GM13976 (cell line): ENCODE data around the gene MR1.
"Not testable (repeated sequence)": the region's sequence is repeated elsewhere in the genome, so short reads cannot be mapped to it uniquely, and the experiment has no call there.

ENCODE experiments used
- DNase-seq: peaks from one replicate; pipeline ENCODE4 v3.0.0; 2012; ENCODE audit warnings: low spot score
- in situ Hi-C: fragments of 300-500 bp; cut with MboI; formaldehyde crosslinking; loops from one replicate; pipeline ENCODE4 v1.12.0; 2022; ENCODE audit warnings: low sequenced_read_pairs, mixed read lengths, inconsistent platforms; ENCODE audit not compliant: unreplicated experiment
- TF ChIP-seq, protein P1 (sequence below): IDR thresholded peaks from 2 replicates; pipeline ENCODE4 v1.5.1; 2012; ENCODE audit warnings: borderline replicate concordance, mild to moderate bottlenecking; ENCODE audit not compliant: insufficient read depth; ENCODE audit errors: extremely low read depth, missing control alignments, control extremely low read depth

The MR1 gene

DNA sequence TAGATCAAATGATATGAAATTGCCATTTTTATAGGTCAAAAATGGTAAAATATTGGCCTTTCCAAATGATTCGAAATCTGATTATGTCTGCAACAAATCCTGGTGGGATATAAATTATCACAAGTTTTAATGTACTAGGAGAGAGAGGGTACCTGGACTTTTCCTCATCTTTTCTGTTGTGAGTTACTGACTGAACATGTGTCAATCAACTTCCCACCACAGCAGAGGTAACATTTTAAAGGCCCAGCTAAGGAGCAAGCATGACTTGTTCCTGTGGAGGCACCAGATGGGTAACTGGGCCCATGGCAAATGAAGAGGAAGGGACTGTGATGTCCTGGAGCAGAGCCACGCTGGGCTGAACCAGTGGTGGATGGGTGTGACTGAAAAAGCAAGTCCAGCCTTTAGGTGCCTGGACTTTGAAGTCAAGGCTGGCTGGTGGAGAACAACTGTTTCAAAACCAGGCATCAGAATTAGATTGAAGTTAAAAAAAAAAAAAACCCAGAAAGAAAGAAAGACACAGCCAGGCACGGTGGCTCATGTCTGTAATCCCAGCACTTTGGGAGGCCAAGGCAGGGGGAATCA, 6.6 kb downstream of the MR1 start:
- DNase-seq = no peak
- in situ Hi-C loops = no loop called here
- TF ChIP-seq, protein P1, sequence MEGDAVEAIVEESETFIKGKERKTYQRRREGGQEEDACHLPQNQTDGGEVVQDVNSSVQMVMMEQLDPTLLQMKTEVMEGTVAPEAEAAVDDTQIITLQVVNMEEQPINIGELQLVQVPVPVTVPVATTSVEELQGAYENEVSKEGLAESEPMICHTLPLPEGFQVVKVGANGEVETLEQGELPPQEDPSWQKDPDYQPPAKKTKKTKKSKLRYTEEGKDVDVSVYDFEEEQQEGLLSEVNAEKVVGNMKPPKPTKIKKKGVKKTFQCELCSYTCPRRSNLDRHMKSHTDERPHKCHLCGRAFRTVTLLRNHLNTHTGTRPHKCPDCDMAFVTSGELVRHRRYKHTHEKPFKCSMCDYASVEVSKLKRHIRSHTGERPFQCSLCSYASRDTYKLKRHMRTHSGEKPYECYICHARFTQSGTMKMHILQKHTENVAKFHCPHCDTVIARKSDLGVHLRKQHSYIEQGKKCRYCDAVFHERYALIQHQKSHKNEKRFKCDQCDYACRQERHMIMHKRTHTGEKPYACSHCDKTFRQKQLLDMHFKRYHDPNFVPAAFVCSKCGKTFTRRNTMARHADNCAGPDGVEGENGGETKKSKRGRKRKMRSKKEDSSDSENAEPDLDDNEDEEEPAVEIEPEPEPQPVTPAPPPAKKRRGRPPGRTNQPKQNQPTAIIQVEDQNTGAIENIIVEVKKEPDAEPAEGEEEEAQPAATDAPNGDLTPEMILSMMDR = no peak

DNA sequence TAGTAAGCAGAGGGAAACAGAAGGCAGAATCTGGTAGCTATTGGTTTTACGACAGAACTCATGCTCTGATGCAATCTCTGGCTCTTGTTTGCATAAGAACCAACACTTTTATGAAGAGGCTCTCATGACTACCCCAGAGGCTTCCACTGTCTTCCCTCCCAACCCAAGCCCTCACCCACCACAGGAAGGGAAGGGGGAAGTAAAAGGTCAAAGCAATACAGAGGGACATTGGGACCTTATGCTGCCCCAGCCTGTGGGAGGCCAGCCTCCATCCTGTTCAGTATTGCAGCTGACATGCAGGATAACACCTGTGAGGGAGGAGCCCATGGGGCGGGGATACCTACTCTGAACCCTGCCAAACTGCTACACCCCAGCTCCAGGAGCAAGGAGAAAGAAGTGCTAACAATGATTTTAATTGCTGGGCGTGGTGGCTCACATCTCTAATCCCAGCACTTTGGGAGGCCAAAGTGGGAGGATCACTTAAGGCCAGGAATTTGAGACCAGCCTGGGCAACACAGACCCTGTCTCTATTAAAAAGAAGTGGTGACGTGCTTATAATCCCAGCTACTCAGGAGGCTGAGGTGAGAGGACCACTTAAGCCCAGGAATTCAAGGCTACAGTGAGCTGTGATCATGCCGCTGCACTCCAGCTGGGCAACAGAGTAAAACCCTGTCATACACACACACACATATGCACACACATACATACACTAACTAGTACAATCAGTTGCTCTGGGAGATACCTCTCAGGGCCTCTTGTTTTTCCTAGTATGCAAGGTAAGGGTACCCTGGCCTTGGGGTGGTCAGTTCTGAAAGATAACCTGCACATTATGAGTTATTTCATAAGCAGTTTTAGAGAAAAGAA, 9.5 kb downstream of the MR1 start:
- TF ChIP-seq, protein P1 = no peak
- in situ Hi-C loops = no loop called here
- DNase-seq = no peak

- in situ Hi-C loops = no loop called here
- DNase-seq = peak; percentile 78
- TF ChIP-seq, protein P1 = no peak
Measured at GRCh38 chr1:181044449-181044966, 10.7 kb downstream of the MR1 start.

DNA sequence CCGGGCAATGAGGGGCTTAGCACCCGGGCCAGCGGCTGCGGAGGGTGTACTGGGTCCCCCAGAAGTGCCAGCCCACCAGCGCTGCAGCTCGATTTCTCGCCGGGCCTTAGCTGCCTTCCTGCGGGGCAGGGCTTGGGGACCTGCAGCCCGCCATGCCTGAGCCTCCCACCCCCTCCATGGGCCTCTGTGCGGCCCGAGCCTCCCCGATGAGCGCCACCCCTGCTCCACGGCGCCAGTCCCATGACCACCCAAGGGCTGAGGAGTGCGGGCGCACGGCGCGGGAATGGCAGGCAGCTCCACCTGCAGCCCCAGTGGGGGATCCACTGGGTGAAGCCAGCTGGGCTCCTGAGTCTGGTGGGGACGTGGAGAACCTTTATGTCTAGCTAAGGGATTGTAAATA, 12.2 kb downstream of the MR1 start:
- in situ Hi-C loops, DNase-seq: not testable (repeated sequence)

- DNase-seq = no peak
- TF ChIP-seq, protein P1 = no peak
- in situ Hi-C loops = no loop called here
Measured at GRCh38 chr1:181049378-181049777, 15.6 kb downstream of the MR1 start.

- no peak for DNase-seq
- TF ChIP-seq, protein P1 = no peak
- in situ Hi-C loops = no loop called here
Measured at GRCh38 chr1:181050922-181051321, 17.1 kb downstream of the MR1 start.

GRCh38 chr1:181056560-181056959, 22.8 kb downstream of the MR1 start:
- in situ Hi-C loops = no loop called here
- DNase-seq = no peak
- TF ChIP-seq, protein P1 = no peak
